HCT116 (cell line): ENCODE data around the gene SIGLEC11. TPM values are rescaled to one million over a fixed set of nuclear protein-coding genes. Genes with fewer than 3 reads are reported as not detected.

Source experiments
- ATAC-seq: fragments of 200-7000 bp; cut with Tn5 transposase; 2 replicates; pipeline ENCODE4 v1.9.1; 2020; ENCODE audit warnings: mild to moderate bottlenecking, moderate library complexity
- BruUV-seq: library from RNA; stranded (reverse); fragments of 400-500 nt; replicated peaks from 2 replicates; lab custom pipeline; 2021; lab: Mats Ljungman, UMichigan
- CTCF ChIA-PET: fragments of 300-600 bp; sonication (Branson Sonifier 250); formaldehyde crosslinking; loops from one replicate; lab custom pipeline; 2021; ENCODE audit warnings: antibody characterized with exemption; lab: Charles Lee
- POLR2A ChIA-PET: fragments of 300-600, 350-600 bp; sonication (Branson Sonifier 250); formaldehyde crosslinking; loops from one replicate; lab custom pipeline; 2021; ENCODE audit warnings: antibody characterized with exemption; lab: Charles Lee
- RAD21 ChIA-PET, 2 experiments: fragments of 300-600 bp; sonication (Branson Sonifier 250); formaldehyde crosslinking; loops; one replicate each; lab custom pipeline; 2023; ENCODE audit warnings: low total read pairs in 2 of 2; ENCODE audit not compliant: uncharacterized antibody in 2 of 2, unreplicated experiment in 2 of 2, low non-redundant PET in 1 of 2; lab: Charles Lee
- DNase-seq: peaks from one replicate; pipeline ENCODE4 v3.0.0-alpha.2; 2010; ENCODE audit warnings: low read depth, low spot score
- H2AFZ ChIP-seq: fragments of 200-600 bp; shearing (Covaris generic), sonication (generic); 2 replicates; pipeline ENCODE4 v1.6.1; 2017; ENCODE audit warnings: low read depth, mixed run types, mixed read lengths, antibody characterized with exemption, low read length; ENCODE audit not compliant: poor library complexity, severe bottlenecking
- H3K27ac ChIP-seq: 2 replicates; pipeline ENCODE4 v1.5.1; 2012; ENCODE audit warnings: low read depth, low read length
- H3K27me3 ChIP-seq: fragments of 200-600 bp; sonication (generic); 2 replicates; pipeline ENCODE4 v1.6.1; 2016; ENCODE audit warnings: mixed run types, low read length, mixed read lengths; ENCODE audit not compliant: insufficient read depth
- H3K36me3 ChIP-seq, 2 experiments: fragments of 200-500 bp in 1 of 2; fragments of 200-600 bp in 1 of 2; sonication (Bioruptor generic) in 1 of 2; sonication (generic) in 1 of 2; 2 replicates each; pipeline versions ENCODE4 v1.5.1 to v1.6.1; 2014 to 2016; ENCODE audit warnings: low read length in 2 of 2, inconsistent platforms in 1 of 2, mixed read lengths in 1 of 2, mixed run types in 1 of 2; ENCODE audit not compliant: insufficient read depth in 2 of 2, control insufficient read depth in 1 of 2
- H3K4me1 ChIP-seq, 2 experiments: fragments of 200-600 bp in 1 of 2; sonication (generic) in 1 of 2; 2 replicates each; pipeline versions ENCODE4 v1.5.1 to v1.6.1; 2012 to 2017; ENCODE audit warnings: low read length in 2 of 2, inconsistent platforms in 1 of 2, mild to moderate bottlenecking in 1 of 2, mixed read lengths in 1 of 2, mixed run types in 1 of 2, moderate library complexity in 1 of 2; ENCODE audit not compliant: insufficient read depth in 2 of 2, control insufficient read depth in 1 of 2
- H3K4me2 ChIP-seq: fragments of 200-600 bp; sonication (generic); 2 replicates; pipeline ENCODE4 v1.6.1; 2017; ENCODE audit warnings: mixed run types, low read length, mixed read lengths
- H3K4me3 ChIP-seq, 2 experiments: fragments of 200-600 bp in 1 of 2; sonication (generic) in 1 of 2; replicated peaks in 1 of 2; 2 replicates each; pipeline ENCODE4 v1.5.1; 2011 to 2016; ENCODE audit warnings: low read length in 2 of 2, control low read depth in 1 of 2, low read depth in 1 of 2, mild to moderate bottlenecking in 1 of 2, mixed read lengths in 1 of 2, mixed run types in 1 of 2
- H3K79me2 ChIP-seq: fragments of 200-600 bp; sonication (generic); 2 replicates; pipeline ENCODE4 v1.6.1; 2017; ENCODE audit warnings: mild to moderate bottlenecking, mixed run types, low read length, moderate library complexity, mixed read lengths; ENCODE audit not compliant: insufficient read depth
- H3K9ac ChIP-seq: fragments of 200-600 bp; sonication (generic); 2 replicates; pipeline ENCODE4 v1.6.1; 2016; ENCODE audit warnings: low read length, mixed read lengths
- H3K9me2 ChIP-seq: fragments of 200-600 bp; sonication (generic), shearing (Covaris generic); 2 replicates; pipeline ENCODE4 v1.6.1; 2017; ENCODE audit warnings: mixed run types, mild to moderate bottlenecking, moderate library complexity; ENCODE audit not compliant: insufficient read depth
- H3K9me3 ChIP-seq, 2 experiments: fragments of 200-500 bp in 1 of 2; fragments of 200-600 bp in 1 of 2; sonication (Bioruptor generic) in 1 of 2; sonication (generic) in 1 of 2; 2 replicates each; pipeline ENCODE4 v1.6.1; 2014 to 2017; ENCODE audit warnings: low read length in 2 of 2, mixed read lengths in 2 of 2, inconsistent platforms in 1 of 2, low read depth in 1 of 2, mild to moderate bottlenecking in 1 of 2, mixed run types in 1 of 2, moderate library complexity in 1 of 2; ENCODE audit not compliant: control insufficient read depth in 1 of 2, insufficient read depth in 1 of 2
- H4K20me1 ChIP-seq: fragments of 200-600 bp; sonication (generic), shearing (Covaris generic); 2 replicates; pipeline ENCODE4 v1.6.1; 2017; ENCODE audit warnings: mixed run types, mild to moderate bottlenecking, moderate library complexity; ENCODE audit not compliant: insufficient read depth
- CTCF ChIP-seq, 3 experiments: fragments of 200-600 bp in 1 of 3; sonication (generic) in 1 of 3; IDR thresholded peaks in 2 of 3; conservative IDR thresholded peaks in 1 of 3; 2 replicates each; pipeline ENCODE4 v1.5.1; 2012 to 2017; ENCODE audit warnings: low read depth in 2 of 3, low read length in 2 of 3, antibody characterized with exemption in 1 of 3, borderline replicate concordance in 1 of 3, control low read depth in 1 of 3, mild to moderate bottlenecking in 1 of 3, mixed read lengths in 1 of 3, mixed run types in 1 of 3, moderate library complexity in 1 of 3; ENCODE audit not compliant: insufficient read depth in 1 of 3
- JUND ChIP-seq: IDR thresholded peaks from 2 replicates; pipeline ENCODE4 v1.6.1; 2012
- MAX ChIP-seq: IDR thresholded peaks from 2 replicates; pipeline ENCODE4 v1.6.1; 2012
- POLR2A ChIP-seq: IDR thresholded peaks from 2 replicates; pipeline ENCODE4 v1.7.0; 2011; ENCODE audit warnings: borderline replicate concordance; ENCODE audit not compliant: insufficient read depth, insufficient read length; ENCODE audit errors: extremely low read depth
- POLR2AphosphoS5 ChIP-seq: IDR thresholded peaks from 2 replicates; pipeline ENCODE4 v1.6.1; 2011; ENCODE audit warnings: mild to moderate bottlenecking, low read depth, low read length, moderate library complexity
- intact Hi-C: fragments of 100-400 bp; cut with micrococcal nuclease; formaldehyde crosslinking; loops from 2 replicates; pipeline ENCODE4 v1.10.0; 2022
- total RNA-seq: library from RNA; stranded (reverse); gene quantifications from one replicate; pipeline ENCODE4 v1.2.1, GENCODE V29; 2021; ENCODE audit not compliant: unreplicated experiment

The SIGLEC11 gene
- total RNA-seq, 1 experiment from 2014 or later, result not detected

DNA sequence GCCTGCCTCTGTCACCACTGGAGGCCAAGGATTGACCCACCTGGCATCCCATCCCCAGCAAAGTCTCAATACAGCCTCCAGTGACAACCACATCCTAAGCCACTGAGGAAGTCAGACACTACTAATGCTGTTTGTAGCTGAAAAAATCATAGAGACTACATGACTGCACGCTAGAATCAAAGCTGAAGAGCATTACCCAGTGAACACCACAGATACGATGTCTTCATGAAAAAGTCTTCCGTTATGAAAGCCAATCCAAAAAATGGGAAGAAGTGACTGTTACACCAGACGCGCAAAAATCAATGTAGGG, 20.5 kb downstream of the SIGLEC11 start (continued):
- TF ChIP-seq POLR2AphosphoS5, result no peak
- no peak for TF ChIP-seq POLR2A

DNA sequence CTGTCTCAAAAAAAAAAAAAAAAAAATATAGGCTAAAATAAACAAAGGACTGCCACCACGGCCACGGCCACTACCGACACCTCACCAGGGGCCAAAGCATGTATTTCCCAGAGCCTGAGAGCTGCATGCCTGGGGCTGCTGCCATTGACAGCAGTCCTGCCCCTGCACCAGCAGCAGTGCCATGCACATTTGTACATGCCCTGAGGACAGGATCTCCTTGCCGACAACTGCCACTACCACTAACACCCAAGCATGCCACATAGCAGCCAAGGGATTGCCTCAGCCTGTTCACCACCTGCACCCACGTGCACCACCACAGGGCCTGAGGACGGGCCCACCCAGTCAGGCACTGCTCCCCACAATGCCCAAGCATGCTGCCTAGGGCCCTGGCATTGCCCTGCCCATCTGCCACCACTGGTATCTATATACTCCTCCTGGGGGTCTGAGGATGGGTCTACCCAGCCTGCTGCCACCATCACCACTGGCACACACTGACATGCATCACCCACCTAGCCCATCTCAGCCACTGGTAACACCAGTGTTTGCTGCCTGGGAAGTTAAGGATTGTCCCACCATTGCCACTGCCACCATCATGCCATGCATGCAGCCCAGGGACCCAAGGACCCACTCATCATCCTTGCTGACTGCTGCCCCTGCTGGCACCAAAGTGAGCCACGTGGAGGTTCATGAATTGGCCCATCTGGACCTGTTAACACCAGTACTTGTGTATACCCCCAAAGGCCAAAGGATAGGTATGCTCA, 21.1 kb downstream of the SIGLEC11 start:
- no peak overlapping the region for H3K4me2 ChIP-seq
- no peaks in the 10 kb centered on the region for H3K79me2 ChIP-seq
- no peaks in the 10 kb centered on the region for H3K9me2 ChIP-seq
- H3K36me3 ChIP-seq, result no peaks in the 10 kb centered on the region
- ChIA-PET RAD21 (no interaction called here), POLR2A (no interaction called here), CTCF (no interaction called here)
- no TSS peak for BruUV-seq
- no peak overlapping the region for H3K27ac ChIP-seq
- ATAC-seq (peak; percentile 49; the same call in 1 of the 2 replicates), DNase-seq (no peak)
- no peaks in the 10 kb centered on the region for H4K20me1 ChIP-seq
- H3K9me3 ChIP-seq, result no peaks in the 10 kb centered on the region
- H3K4me1 ChIP-seq, result peaks cover 9 to 10% of the 10 kb centered on the region in 2 experiments; a peak in 3 of 4 replicates
- intact Hi-C loops, result no loop called here
- peak; percentile 18; the same call in 1 of the 2 replicates for TF ChIP-seq MAX
- no peak for TF ChIP-seq JUND
- peak in 2 of 3 experiments; percentile 42 to 51; a peak in 4 of 6 replicates for TF ChIP-seq CTCF (IDR thresholded peaks at IDR 0.05 in 2 of 3, conservative IDR thresholded peaks at IDR 0.05 in 1 of 3; ENCODE audit: borderline replicate concordance in 1 of 3, insufficient read depth in 1 of 3, low read depth in 2 of 3, low read length in 2 of 3)
- no peak overlapping the region for H2AFZ ChIP-seq
- no peak overlapping the region for H3K4me3 ChIP-seq
- H3K9ac ChIP-seq, result no peak overlapping the region
- H3K27me3 ChIP-seq, result no peaks in the 10 kb centered on the region
